HEK293 (cell line): ENCODE results near the gene PTS.

ENCODE experiments used
- CTCF ChIA-PET: fragments of 350-600 bp; formaldehyde crosslinking; extraction: SDS; loops from one replicate; lab custom pipeline; 2021; ENCODE audit warnings: antibody characterized with exemption; lab: Yijun Ruan, JAX
- POLR2A ChIA-PET: fragments of 300-600 bp; formaldehyde crosslinking; extraction: SDS; loops from one replicate; lab custom pipeline; 2020; ENCODE audit warnings: antibody characterized with exemption, inconsistent platforms; lab: Yijun Ruan, JAX
- H3K27ac ChIP-seq: fragments of 200-500 bp; sonication (Bioruptor generic); 2 replicates; pipeline ENCODE4 v1.5.1; 2014; ENCODE audit warnings: low read depth, low read length, control low read depth, inconsistent platforms; ENCODE audit errors: extremely low read depth
- H3K36me3 ChIP-seq, 2 experiments: fragments of 200-500 bp in 1 of 2; sonication (Bioruptor generic) in 1 of 2; 1 replicate in 1 of 2; 2 replicates in 1 of 2; pipeline ENCODE4 v1.5.1; 2014 to 2017; ENCODE audit warnings: inconsistent platforms in 2 of 2, low read length in 2 of 2; ENCODE audit not compliant: control insufficient read depth in 2 of 2, insufficient read depth in 1 of 2
- H3K4me1 ChIP-seq: fragments of 200-500 bp; sonication (Bioruptor generic); 2 replicates; pipeline ENCODE4 v1.5.1; 2014; ENCODE audit warnings: mild to moderate bottlenecking, low read length, inconsistent platforms; ENCODE audit not compliant: control insufficient read depth, insufficient read depth
- H3K4me3 ChIP-seq: 2 replicates; pipeline ENCODE4 v1.5.1; 2011; ENCODE audit warnings: low read depth, mild to moderate bottlenecking, control low read depth, low read length, moderate library complexity
- H3K9me3 ChIP-seq: fragments of 200-500 bp; sonication (Bioruptor generic); 2 replicates; pipeline ENCODE4 v1.5.1; 2014; ENCODE audit warnings: low read depth, low read length, inconsistent platforms; ENCODE audit not compliant: control insufficient read depth, insufficient read depth
- GLIS2 ChIP-seq: fragments of 450-650 bp; formaldehyde crosslinking; IDR thresholded peaks from 2 replicates; pipeline ENCODE4 v1.5.1; 2016; ENCODE audit warnings: missing biosample characterization, missing genetic modification characterization
- HOXD13 ChIP-seq: sonication (generic); formaldehyde crosslinking; IDR thresholded peaks from 2 replicates; pipeline ENCODE4 v1.8.0; 2022; ENCODE audit warnings: missing genetic modification reagents, borderline replicate concordance
- KLF9 ChIP-seq: fragments of 450-650 bp; formaldehyde crosslinking; IDR thresholded peaks from 2 replicates; pipeline ENCODE4 v1.5.1; 2016; ENCODE audit warnings: missing biosample characterization, missing genetic modification characterization, low read depth
- SP7 ChIP-seq: fragments of 450-650 bp; formaldehyde crosslinking; IDR thresholded peaks from 2 replicates; pipeline ENCODE4 v1.5.1; 2016; ENCODE audit warnings: missing biosample characterization, missing genetic modification characterization
- ZBTB20 ChIP-seq: fragments of 450-650 bp; formaldehyde crosslinking; IDR thresholded peaks from 2 replicates; pipeline ENCODE4 v1.5.1; 2016; ENCODE audit warnings: missing biosample characterization, missing genetic modification characterization
- ZBTB48 ChIP-seq: fragments of 450-650 bp; formaldehyde crosslinking; IDR thresholded peaks from 2 replicates; pipeline ENCODE4 v1.5.1; 2016; ENCODE audit warnings: missing biosample characterization, missing genetic modification characterization
- ZBTB8A ChIP-seq: fragments of 450-650 bp; formaldehyde crosslinking; IDR thresholded peaks from 2 replicates; pipeline ENCODE4 v1.5.1; 2016; ENCODE audit warnings: missing biosample characterization, missing genetic modification characterization
- ZEB2 ChIP-seq: fragments of 450-650 bp; formaldehyde crosslinking; IDR thresholded peaks from 2 replicates; pipeline ENCODE4 v1.5.1; 2016; ENCODE audit warnings: missing biosample characterization, missing genetic modification characterization
- ZNF121 ChIP-seq: fragments of 450-650 bp; formaldehyde crosslinking; IDR thresholded peaks from 2 replicates; pipeline ENCODE4 v1.5.1; 2016; ENCODE audit warnings: missing biosample characterization, missing genetic modification characterization
- ZNF132 ChIP-seq: fragments of 450-650 bp; formaldehyde crosslinking; IDR thresholded peaks from 2 replicates; pipeline ENCODE4 v1.5.1; 2017; ENCODE audit warnings: missing biosample characterization, missing genetic modification characterization, borderline replicate concordance
- ZNF157 ChIP-seq: fragments of 450-650 bp; formaldehyde crosslinking; IDR thresholded peaks from 2 replicates; pipeline ENCODE4 v1.5.1; 2016; ENCODE audit warnings: missing biosample characterization, missing genetic modification characterization
- ZNF366 ChIP-seq: fragments of 450-650 bp; formaldehyde crosslinking; conservative IDR thresholded peaks from 2 replicates; pipeline ENCODE4 v1.5.1; 2016; ENCODE audit warnings: missing biosample characterization, missing genetic modification characterization
- ZNF558 ChIP-seq: fragments of 450-650 bp; formaldehyde crosslinking; IDR thresholded peaks from 2 replicates; pipeline ENCODE4 v1.5.1; 2016; ENCODE audit warnings: missing biosample characterization, missing genetic modification characterization
- ZNF621 ChIP-seq: fragments of 450-650 bp; formaldehyde crosslinking; IDR thresholded peaks from 2 replicates; pipeline ENCODE4 v1.5.1; 2017; ENCODE audit warnings: missing biosample characterization, missing genetic modification characterization
- ZNF670 ChIP-seq: fragments of 450-650 bp; formaldehyde crosslinking; IDR thresholded peaks from 2 replicates; pipeline ENCODE4 v1.5.1; 2016; ENCODE audit warnings: missing biosample characterization, missing genetic modification characterization, low read depth
- ZNF677 ChIP-seq: fragments of 450-650 bp; IDR thresholded peaks from 2 replicates; pipeline ENCODE4 v1.5.0; 2018; ENCODE audit warnings: missing biosample characterization, mild to moderate bottlenecking, missing genetic modification characterization, moderate library complexity
- TF ChIP-seq, protein P1 (sequence below): fragments of 450-650 bp; IDR thresholded peaks from 2 replicates; pipeline ENCODE4 v1.5.1; 2018; ENCODE audit warnings: missing biosample characterization, missing genetic modification characterization
- TF ChIP-seq, protein P2 (sequence below): fragments of 450-650 bp; formaldehyde crosslinking; IDR thresholded peaks from 2 replicates; pipeline ENCODE4 v1.5.0; 2017; ENCODE audit warnings: missing biosample characterization, missing genetic modification characterization, borderline replicate concordance
- TF ChIP-seq, protein P3 (sequence below): fragments of 450-650 bp; formaldehyde crosslinking; optimal IDR thresholded peaks from 2 replicates; pipeline ENCODE3; 2016; ENCODE audit warnings: missing biosample characterization, mild to moderate bottlenecking, missing genetic modification characterization
- TF ChIP-seq, protein P4 (sequence below): fragments of 450-650 bp; formaldehyde crosslinking; IDR thresholded peaks from 2 replicates; pipeline ENCODE4 v1.5.1; 2017; ENCODE audit warnings: missing biosample characterization, mild to moderate bottlenecking, missing genetic modification characterization, moderate library complexity
- TF ChIP-seq, protein P5 (sequence below): fragments of 450-650 bp; formaldehyde crosslinking; IDR thresholded peaks from 2 replicates; pipeline ENCODE4 v1.5.1; 2016; ENCODE audit warnings: missing biosample characterization, missing genetic modification characterization
- TF ChIP-seq, protein P6 (sequence below): fragments of 450-650 bp; formaldehyde crosslinking; IDR thresholded peaks from 2 replicates; pipeline ENCODE4 v1.5.1; 2016; ENCODE audit warnings: missing biosample characterization, missing genetic modification characterization, low read depth
- TF ChIP-seq, protein P7 (sequence below): fragments of 450-650 bp; formaldehyde crosslinking; IDR thresholded peaks from 2 replicates; pipeline ENCODE4; 2016; ENCODE audit warnings: missing biosample characterization, missing genetic modification characterization

Gene PTS

DNA sequence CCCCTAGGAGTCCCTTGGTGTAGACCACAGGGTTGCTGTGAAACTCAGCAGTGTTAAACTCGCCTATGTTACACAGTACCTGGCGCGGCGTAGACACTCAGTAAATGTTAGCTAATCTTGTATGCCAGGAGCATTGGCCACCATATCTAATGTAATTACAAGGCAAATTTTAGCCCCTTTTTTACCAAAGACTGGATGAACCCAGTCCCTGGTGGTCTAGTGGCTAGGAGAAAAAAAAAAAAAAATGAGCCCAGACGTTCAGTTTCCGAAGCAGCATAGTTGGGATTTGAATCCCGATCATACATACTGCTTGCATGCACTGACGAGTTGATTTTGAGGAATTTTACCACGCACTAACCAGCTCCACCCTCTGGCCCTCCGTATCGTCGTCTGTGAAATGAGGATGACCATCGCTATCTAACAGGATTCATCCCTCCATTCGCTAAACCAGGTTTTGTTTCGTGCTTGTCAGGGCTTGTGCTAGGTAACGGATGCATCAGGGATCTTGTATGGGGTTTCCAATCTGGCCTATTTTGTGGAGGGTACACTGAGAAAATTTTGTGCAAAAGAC is 688 bp downstream of the PTS start:
- H3K4me1 ChIP-seq = no peaks in the 10 kb centered on the region
- H3K27ac ChIP-seq = peak overlapping the region; percentile 81; the same call in 1 of the 2 replicates
- peaks cover 0 to 37% of the 10 kb centered on the region in 2 experiments; a peak in 1 of 3 replicates for H3K36me3 ChIP-seq
- CTCF ChIA-PET = interaction anchor here (0.7 to 19.0 kb wide), 3 partner anchors 10 to 460 kb away, joined by 4 to 308 read pairs (median 10); no protein-coding TSS in a partner anchor
- no peaks in the 10 kb centered on the region for H3K9me3 ChIP-seq
- TF ChIP-seq ZBTB8A = no peak
- no peak for TF ChIP-seq ZNF132 (tag by site-specific recombination)
- no peak for TF ChIP-seq ZNF677
- TF ChIP-seq ZBTB48 (tag by site-specific recombination) = 0 out of 2 replicates have a peak, but pooled peaks have one; percentile 20
- TF ChIP-seq ZNF366 = peak; percentile 63; the same call in 1 of the 2 replicates
- no peak for TF ChIP-seq ZNF121 (tag by site-specific recombination)
- TF ChIP-seq, protein P1, sequence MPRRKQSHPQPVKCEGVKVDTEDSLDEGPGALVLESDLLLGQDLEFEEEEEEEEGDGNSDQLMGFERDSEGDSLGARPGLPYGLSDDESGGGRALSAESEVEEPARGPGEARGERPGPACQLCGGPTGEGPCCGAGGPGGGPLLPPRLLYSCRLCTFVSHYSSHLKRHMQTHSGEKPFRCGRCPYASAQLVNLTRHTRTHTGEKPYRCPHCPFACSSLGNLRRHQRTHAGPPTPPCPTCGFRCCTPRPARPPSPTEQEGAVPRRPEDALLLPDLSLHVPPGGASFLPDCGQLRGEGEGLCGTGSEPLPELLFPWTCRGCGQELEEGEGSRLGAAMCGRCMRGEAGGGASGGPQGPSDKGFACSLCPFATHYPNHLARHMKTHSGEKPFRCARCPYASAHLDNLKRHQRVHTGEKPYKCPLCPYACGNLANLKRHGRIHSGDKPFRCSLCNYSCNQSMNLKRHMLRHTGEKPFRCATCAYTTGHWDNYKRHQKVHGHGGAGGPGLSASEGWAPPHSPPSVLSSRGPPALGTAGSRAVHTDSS = no peak
- TF ChIP-seq, protein P2, sequence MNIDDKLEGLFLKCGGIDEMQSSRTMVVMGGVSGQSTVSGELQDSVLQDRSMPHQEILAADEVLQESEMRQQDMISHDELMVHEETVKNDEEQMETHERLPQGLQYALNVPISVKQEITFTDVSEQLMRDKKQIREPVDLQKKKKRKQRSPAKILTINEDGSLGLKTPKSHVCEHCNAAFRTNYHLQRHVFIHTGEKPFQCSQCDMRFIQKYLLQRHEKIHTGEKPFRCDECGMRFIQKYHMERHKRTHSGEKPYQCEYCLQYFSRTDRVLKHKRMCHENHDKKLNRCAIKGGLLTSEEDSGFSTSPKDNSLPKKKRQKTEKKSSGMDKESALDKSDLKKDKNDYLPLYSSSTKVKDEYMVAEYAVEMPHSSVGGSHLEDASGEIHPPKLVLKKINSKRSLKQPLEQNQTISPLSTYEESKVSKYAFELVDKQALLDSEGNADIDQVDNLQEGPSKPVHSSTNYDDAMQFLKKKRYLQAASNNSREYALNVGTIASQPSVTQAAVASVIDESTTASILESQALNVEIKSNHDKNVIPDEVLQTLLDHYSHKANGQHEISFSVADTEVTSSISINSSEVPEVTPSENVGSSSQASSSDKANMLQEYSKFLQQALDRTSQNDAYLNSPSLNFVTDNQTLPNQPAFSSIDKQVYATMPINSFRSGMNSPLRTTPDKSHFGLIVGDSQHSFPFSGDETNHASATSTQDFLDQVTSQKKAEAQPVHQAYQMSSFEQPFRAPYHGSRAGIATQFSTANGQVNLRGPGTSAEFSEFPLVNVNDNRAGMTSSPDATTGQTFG = no peak
- peak overlapping the region; percentile 88 for H3K4me3 ChIP-seq
- POLR2A ChIA-PET = interaction anchor here (0.6 to 1.5 kb wide), 2 partner anchors 11 to 52 kb away, joined by 4 to 6 read pairs; no protein-coding TSS in a partner anchor

DNA sequence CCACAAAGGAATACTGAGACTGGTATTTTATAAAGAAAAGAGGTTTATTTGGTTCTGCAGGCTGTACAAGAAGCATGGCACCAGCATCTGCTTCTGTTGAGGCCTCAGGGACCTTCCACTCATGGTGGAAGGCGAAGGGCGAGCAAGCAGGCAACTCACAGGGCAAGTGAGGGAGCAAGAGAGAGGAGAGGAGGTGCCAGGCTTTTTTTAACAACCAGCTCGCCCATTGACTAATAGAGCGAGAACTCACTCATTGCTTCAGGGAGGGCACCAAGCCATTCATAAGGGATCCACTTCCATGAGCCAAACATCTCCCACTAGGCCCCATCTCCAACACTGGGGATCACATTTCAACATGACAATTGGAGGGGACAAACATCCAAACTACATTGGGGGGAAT is 1.2 kb downstream of the PTS start:
- H3K27ac ChIP-seq = no peak overlapping the region
- no peaks in the 10 kb centered on the region for H3K4me1 ChIP-seq
- CTCF ChIA-PET = interaction anchor here (0.7 to 19.0 kb wide), 4 partner anchors 43 to 461 kb away, joined by 3 to 308 read pairs (median 6); no protein-coding TSS in a partner anchor
- no peaks in the 10 kb centered on the region for H3K9me3 ChIP-seq
- H3K4me3 ChIP-seq = no peak overlapping the region; the same call in 1 of the 2 replicates
- peaks cover 0 to 42% of the 10 kb centered on the region in 2 experiments; a peak in 1 of 3 replicates for H3K36me3 ChIP-seq
- POLR2A ChIA-PET = interaction anchor here (1.5 kb wide), 1 partner anchor 10 kb away, joined by 6 read pairs; no protein-coding TSS in a partner anchor
- TF ChIP-seq GLIS2 = no peak
- TF ChIP-seq ZNF157 (tag by site-specific recombination) = no peak
- no peak for TF ChIP-seq ZNF670 (tag by site-specific recombination)
- TF ChIP-seq, protein P3, sequence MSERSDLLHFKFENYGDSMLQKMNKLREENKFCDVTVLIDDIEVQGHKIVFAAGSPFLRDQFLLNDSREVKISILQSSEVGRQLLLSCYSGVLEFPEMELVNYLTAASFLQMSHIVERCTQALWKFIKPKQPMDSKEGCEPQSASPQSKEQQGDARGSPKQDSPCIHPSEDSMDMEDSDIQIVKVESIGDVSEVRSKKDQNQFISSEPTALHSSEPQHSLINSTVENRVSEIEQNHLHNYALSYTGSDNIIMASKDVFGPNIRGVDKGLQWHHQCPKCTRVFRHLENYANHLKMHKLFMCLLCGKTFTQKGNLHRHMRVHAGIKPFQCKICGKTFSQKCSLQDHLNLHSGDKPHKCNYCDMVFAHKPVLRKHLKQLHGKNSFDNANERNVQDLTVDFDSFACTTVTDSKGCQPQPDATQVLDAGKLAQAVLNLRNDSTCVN (tag by site-specific recombination) = no peak
- TF ChIP-seq ZEB2 (tag by site-specific recombination) = no peak
- no peak for TF ChIP-seq KLF9 (tag by site-specific recombination)
- TF ChIP-seq, protein P4, sequence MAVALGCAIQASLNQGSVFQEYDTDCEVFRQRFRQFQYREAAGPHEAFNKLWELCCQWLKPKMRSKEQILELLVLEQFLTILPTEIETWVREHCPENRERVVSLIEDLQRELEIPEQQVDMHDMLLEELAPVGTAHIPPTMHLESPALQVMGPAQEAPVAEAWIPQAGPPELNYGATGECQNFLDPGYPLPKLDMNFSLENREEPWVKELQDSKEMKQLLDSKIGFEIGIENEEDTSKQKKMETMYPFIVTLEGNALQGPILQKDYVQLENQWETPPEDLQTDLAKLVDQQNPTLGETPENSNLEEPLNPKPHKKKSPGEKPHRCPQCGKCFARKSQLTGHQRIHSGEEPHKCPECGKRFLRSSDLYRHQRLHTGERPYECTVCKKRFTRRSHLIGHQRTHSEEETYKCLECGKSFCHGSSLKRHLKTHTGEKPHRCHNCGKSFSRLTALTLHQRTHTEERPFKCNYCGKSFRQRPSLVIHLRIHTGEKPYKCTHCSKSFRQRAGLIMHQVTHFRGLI (tag by site-specific recombination) = no peak
- no peak for TF ChIP-seq SP7 (tag by site-specific recombination)
- TF ChIP-seq ZBTB20 = no peak
- TF ChIP-seq HOXD13 = no peak
- TF ChIP-seq, protein P5, sequence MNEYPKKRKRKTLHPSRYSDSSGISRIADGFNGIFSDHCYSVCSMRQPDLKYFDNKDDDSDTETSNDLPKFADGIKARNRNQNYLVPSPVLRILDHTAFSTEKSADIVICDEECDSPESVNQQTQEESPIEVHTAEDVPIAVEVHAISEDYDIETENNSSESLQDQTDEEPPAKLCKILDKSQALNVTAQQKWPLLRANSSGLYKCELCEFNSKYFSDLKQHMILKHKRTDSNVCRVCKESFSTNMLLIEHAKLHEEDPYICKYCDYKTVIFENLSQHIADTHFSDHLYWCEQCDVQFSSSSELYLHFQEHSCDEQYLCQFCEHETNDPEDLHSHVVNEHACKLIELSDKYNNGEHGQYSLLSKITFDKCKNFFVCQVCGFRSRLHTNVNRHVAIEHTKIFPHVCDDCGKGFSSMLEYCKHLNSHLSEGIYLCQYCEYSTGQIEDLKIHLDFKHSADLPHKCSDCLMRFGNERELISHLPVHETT = no peak
- TF ChIP-seq, protein P6, sequence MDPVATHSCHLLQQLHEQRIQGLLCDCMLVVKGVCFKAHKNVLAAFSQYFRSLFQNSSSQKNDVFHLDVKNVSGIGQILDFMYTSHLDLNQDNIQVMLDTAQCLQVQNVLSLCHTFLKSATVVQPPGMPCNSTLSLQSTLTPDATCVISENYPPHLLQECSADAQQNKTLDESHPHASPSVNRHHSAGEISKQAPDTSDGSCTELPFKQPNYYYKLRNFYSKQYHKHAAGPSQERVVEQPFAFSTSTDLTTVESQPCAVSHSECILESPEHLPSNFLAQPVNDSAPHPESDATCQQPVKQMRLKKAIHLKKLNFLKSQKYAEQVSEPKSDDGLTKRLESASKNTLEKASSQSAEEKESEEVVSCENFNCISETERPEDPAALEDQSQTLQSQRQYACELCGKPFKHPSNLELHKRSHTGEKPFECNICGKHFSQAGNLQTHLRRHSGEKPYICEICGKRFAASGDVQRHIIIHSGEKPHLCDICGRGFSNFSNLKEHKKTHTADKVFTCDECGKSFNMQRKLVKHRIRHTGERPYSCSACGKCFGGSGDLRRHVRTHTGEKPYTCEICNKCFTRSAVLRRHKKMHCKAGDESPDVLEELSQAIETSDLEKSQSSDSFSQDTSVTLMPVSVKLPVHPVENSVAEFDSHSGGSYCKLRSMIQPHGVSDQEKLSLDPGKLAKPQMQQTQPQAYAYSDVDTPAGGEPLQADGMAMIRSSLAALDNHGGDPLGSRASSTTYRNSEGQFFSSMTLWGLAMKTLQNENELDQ (tag by site-specific recombination) = no peak
- TF ChIP-seq, protein P7, sequence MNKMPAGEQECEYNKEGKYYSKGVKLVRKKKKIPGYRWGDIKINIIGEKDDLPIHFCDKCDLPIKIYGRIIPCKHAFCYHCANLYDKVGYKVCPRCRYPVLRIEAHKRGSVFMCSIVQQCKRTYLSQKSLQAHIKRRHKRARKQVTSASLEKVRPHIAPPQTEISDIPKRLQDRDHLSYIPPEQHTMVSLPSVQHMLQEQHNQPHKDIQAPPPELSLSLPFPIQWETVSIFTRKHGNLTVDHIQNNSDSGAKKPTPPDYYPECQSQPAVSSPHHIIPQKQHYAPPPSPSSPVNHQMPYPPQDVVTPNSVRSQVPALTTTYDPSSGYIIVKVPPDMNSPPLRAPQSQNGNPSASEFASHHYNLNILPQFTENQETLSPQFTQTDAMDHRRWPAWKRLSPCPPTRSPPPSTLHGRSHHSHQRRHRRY (tag by site-specific recombination) = no peak
- no peak for TF ChIP-seq ZNF558 (tag by site-specific recombination)
- TF ChIP-seq ZNF621 (tag by site-specific recombination) = no peak
